GM23338 (cell line): ENCODE measurements around the gene SLC16A5. TPM values are rescaled to one million over a fixed set of nuclear protein-coding genes. Genes with fewer than 3 reads are reported as not detected.

Source experiments
- ATAC-seq: fragments of 200-7000 bp; cut with Tn5 transposase; 3 replicates; pipeline ENCODE4 v1.9.1; 2020
- DNase-seq: peaks from one replicate; pipeline ENCODE4 v3.0.0-alpha.2; 2015; ENCODE audit warnings: low spot score
- H2AFZ ChIP-seq: fragments of 200-600 bp; sonication (generic); 2 replicates; pipeline ENCODE4 v1.8.0; 2016; ENCODE audit warnings: antibody characterized with exemption, mild to moderate bottlenecking, moderate library complexity
- H3F3A ChIP-seq: fragments of 200-600 bp; sonication (generic); replicated peaks from 2 replicates; pipeline ENCODE4 v1.8.0; 2017; ENCODE audit warnings: antibody characterized with exemption, mixed run types, low read depth
- H3K27ac ChIP-seq: fragments of 200-600 bp; sonication (generic); 2 replicates; pipeline ENCODE4 v1.6.1; 2016; ENCODE audit warnings: low read depth
- H3K27me3 ChIP-seq: fragments of 200-600 bp; sonication (generic); 2 replicates; pipeline ENCODE4 v1.8.0; 2016; ENCODE audit warnings: mild to moderate bottlenecking, mixed run types, moderate library complexity; ENCODE audit not compliant: insufficient read depth
- H3K36me3 ChIP-seq: fragments of 200-600 bp; sonication (generic); 2 replicates; pipeline ENCODE4 v1.8.0; 2016; ENCODE audit warnings: mild to moderate bottlenecking; ENCODE audit not compliant: insufficient read depth
- H3K4me1 ChIP-seq: fragments of 200-600 bp; sonication (generic); 2 replicates; pipeline ENCODE4 v1.8.0; 2016; ENCODE audit warnings: mild to moderate bottlenecking, moderate library complexity; ENCODE audit not compliant: insufficient read depth
- H3K4me2 ChIP-seq: fragments of 200-600 bp; sonication (generic); 2 replicates; pipeline ENCODE4 v1.7.1; 2017; ENCODE audit warnings: mixed run types
- H3K4me3 ChIP-seq: fragments of 200-600 bp; sonication (generic); 2 replicates; pipeline ENCODE4 v1.6.1; 2016; ENCODE audit warnings: mixed run types
- H3K79me2 ChIP-seq: fragments of 200-600 bp; sonication (generic); replicated peaks from 2 replicates; pipeline ENCODE4 v1.8.0; 2017; ENCODE audit warnings: mild to moderate bottlenecking; ENCODE audit not compliant: insufficient read depth
- H3K9me2 ChIP-seq: fragments of 200-600 bp; sonication (generic); 2 replicates; pipeline ENCODE4 v1.8.0; 2017; ENCODE audit not compliant: insufficient read depth
- H4K20me1 ChIP-seq: fragments of 200-600 bp; sonication (generic); replicated peaks from 2 replicates; pipeline ENCODE4 v1.8.0; 2017; ENCODE audit warnings: mild to moderate bottlenecking; ENCODE audit not compliant: insufficient read depth
- H3K27ac Mint-ChIP-seq: 2 replicates; pipeline ENCODE4 v1.8.0; 2020; ENCODE audit warnings: inconsistent platforms, mild to moderate bottlenecking, moderate library complexity, mixed read lengths
- H3K27me3 Mint-ChIP-seq: 3 replicates; pipeline ENCODE4 v1.8.0; 2022; ENCODE audit warnings: low read depth, mild to moderate bottlenecking, moderate library complexity, mixed read lengths, inconsistent platforms; ENCODE audit not compliant: insufficient read depth, poor library complexity
- H3K36me3 Mint-ChIP-seq: 3 replicates; pipeline ENCODE4 v1.8.0; 2021; ENCODE audit warnings: low read depth, mild to moderate bottlenecking, inconsistent platforms, moderate library complexity, mixed read lengths
- H3K4me1 Mint-ChIP-seq: 3 replicates; pipeline ENCODE4 v1.8.0; 2020; ENCODE audit warnings: mild to moderate bottlenecking, inconsistent platforms, mixed read lengths
- H3K4me3 Mint-ChIP-seq: 3 replicates; pipeline ENCODE4 v1.8.0; 2021; ENCODE audit warnings: moderate library complexity, mild to moderate bottlenecking, inconsistent platforms, mixed read lengths
- H3K9me3 Mint-ChIP-seq: 3 replicates; pipeline ENCODE4 v1.8.0; 2020; ENCODE audit warnings: moderate library complexity, mild to moderate bottlenecking, inconsistent platforms, mixed read lengths
- CREB1 ChIP-seq: fragments of 250-450 bp; sonication (Bioruptor Pico); IDR thresholded peaks from 2 replicates; pipeline ENCODE4 v1.5.0; 2020; ENCODE audit warnings: low read depth, mild to moderate bottlenecking, moderate library complexity
- ETS1 ChIP-seq: IDR thresholded peaks from 2 replicates; pipeline ENCODE4 v1.6.1; 2016; ENCODE audit warnings: antibody characterized with exemption
- EZH2phosphoT487 ChIP-seq: fragments of 200-600 bp; sonication (generic); IDR thresholded peaks from one replicate; pipeline ENCODE4 v1.8.1; 2018; ENCODE audit warnings: antibody characterized with exemption; ENCODE audit not compliant: unreplicated experiment
- JUNB ChIP-seq: IDR thresholded peaks from one replicate; pipeline ENCODE4 v1.6.1; 2016; ENCODE audit warnings: antibody characterized with exemption; ENCODE audit not compliant: unreplicated experiment
- POLR2AphosphoS5 ChIP-seq: IDR thresholded peaks from 2 replicates; pipeline ENCODE4 v1.6.1; 2016; ENCODE audit warnings: antibody characterized with exemption, low read depth
- ZNF331 ChIP-seq: fragments of 250-450 bp; sonication (Bioruptor Pico); IDR thresholded peaks from 2 replicates; pipeline ENCODE4 v1.5.0; 2020; ENCODE audit warnings: low read depth, mild to moderate bottlenecking, moderate library complexity
- ZNF462 ChIP-seq: fragments of 250-450 bp; sonication (Bioruptor Pico); IDR thresholded peaks from 2 replicates; pipeline ENCODE4 v1.5.0; 2020; ENCODE audit warnings: mild to moderate bottlenecking, moderate library complexity
- polyA plus RNA-seq: library from polyadenylated mRNA; unstranded; fragments of >200 nt; fragmentation: Nextera tagmentation; extraction: Ambion mirVana; gene quantifications from 2 replicates; pipeline ENCODE4 v1.2.1, GENCODE V29; 2016
- total RNA-seq: library from RNA; depleted of rRNA; stranded (reverse); fragments of >200 nt; shearing (Covaris generic); gene quantifications from 2 replicates; pipeline ENCODE4 v1.2.3, GENCODE V29; 2014

SLC16A5 gene
- total and polyA plus RNA-seq, 2 experiments from 2014 or later = 7.3 to 40.0 TPM

GRCh38 chr17:75102385-75102821 lies 14.6 kb downstream of the SLC16A5 start (continued):
- TF ChIP-seq ZNF462 (CRISPR knock-in tag) (no peak), JUNB (no peak), CREB1 (CRISPR knock-in tag) (no peak)

GRCh38 chr17:75103601-75104554 lies 16.1 kb downstream of the SLC16A5 start:
- Mint-ChIP-seq H3K4me3 (no peak overlapping the region), H3K36me3 (peaks cover 16% of the 10 kb centered on the region), H3K4me1 (peaks cover 20% of the 10 kb centered on the region), H3K27me3 (peaks cover 20% of the 10 kb centered on the region), H3K9me3 (no peaks in the 10 kb centered on the region), H3K27ac (no peak overlapping the region; the same call in 1 of the 2 replicates)
- Histone ChIP-seq H3F3A (peaks cover 17% of the 10 kb centered on the region), H3K79me2 (no peaks in the 10 kb centered on the region), H3K36me3 (no peaks in the 10 kb centered on the region), H3K27me3 (no peaks in the 10 kb centered on the region), H3K27ac (peak overlapping the region; percentile 55; the same call in 1 of the 2 replicates), H3K4me3 (no peak overlapping the region), H3K9me2 (no peaks in the 10 kb centered on the region), H3K4me2 (no peak overlapping the region), H3K4me1 (peaks cover 10% of the 10 kb centered on the region), H4K20me1 (no peaks in the 10 kb centered on the region), H2AFZ (no peak overlapping the region)
- ATAC-seq = no peak
- no peak for DNase-seq
- TF ChIP-seq ZNF331 (CRISPR knock-in tag) = no peak
- no peak for TF ChIP-seq ETS1
- no peak for TF ChIP-seq EZH2phosphoT487
- no peak for TF ChIP-seq POLR2AphosphoS5
